ENCODE measurements around the gene CD99L2. TPM values are rescaled to one million over a fixed set of nuclear protein-coding genes. Genes with fewer than 3 reads are reported as not detected.

The CD99L2 gene
- total and polyA plus RNA-seq, 10 donors = 8.2 to 51.8 (median 31.8) TPM

DNA sequence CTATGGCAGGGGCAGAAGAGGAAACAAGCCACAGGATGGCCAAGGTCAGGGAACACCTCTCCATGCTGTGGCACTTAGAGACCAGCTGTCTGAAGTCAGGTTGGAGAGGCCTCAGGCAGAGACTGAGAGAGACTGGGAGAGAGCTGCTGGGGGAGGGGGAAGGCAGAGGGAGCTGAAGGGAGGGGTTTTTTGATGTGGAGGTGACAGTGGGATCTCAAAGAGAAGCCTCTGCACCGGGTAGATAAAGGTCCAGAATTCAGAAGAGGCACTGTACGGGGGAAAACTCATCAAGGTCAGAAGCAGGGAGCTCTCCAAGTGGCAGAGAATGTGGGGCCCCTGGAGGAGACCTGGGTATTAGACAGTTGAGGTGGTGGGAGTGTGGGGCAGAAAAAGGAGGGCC is 43.1 kb upstream of the CD99L2 start:
- intact Hi-C loops (cut with DNase I; ENCODE audit: low total_unique reads) = no loop called here
- DNase-seq = no peak
- H3K27me3 ChIP-seq (replicated peaks in 1 of 7) = no peaks in the 10 kb centered on the region
- H3K4me1 ChIP-seq = no peaks in the 10 kb centered on the region
- H3K36me3 ChIP-seq = no peaks in the 10 kb centered on the region
- TF ChIP-seq POLR2AphosphoS5 (IDR thresholded peaks at IDR 0.05) (no peak), POLR2A (IDR thresholded peaks at IDR 0.05) (no peak)
- TF ChIP-seq, protein P1, sequence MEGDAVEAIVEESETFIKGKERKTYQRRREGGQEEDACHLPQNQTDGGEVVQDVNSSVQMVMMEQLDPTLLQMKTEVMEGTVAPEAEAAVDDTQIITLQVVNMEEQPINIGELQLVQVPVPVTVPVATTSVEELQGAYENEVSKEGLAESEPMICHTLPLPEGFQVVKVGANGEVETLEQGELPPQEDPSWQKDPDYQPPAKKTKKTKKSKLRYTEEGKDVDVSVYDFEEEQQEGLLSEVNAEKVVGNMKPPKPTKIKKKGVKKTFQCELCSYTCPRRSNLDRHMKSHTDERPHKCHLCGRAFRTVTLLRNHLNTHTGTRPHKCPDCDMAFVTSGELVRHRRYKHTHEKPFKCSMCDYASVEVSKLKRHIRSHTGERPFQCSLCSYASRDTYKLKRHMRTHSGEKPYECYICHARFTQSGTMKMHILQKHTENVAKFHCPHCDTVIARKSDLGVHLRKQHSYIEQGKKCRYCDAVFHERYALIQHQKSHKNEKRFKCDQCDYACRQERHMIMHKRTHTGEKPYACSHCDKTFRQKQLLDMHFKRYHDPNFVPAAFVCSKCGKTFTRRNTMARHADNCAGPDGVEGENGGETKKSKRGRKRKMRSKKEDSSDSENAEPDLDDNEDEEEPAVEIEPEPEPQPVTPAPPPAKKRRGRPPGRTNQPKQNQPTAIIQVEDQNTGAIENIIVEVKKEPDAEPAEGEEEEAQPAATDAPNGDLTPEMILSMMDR (IDR thresholded peaks at IDR 0.05 in 8 of 11, conservative IDR thresholded peaks at IDR 0.05 in 3 of 11) = no peak
- peaks cover 0 to 11% (median 0%) of the 10 kb centered on the region in 8 donors for H3K9me3 ChIP-seq
- H3K27ac ChIP-seq = no peak overlapping the region
- WGBS, 5 donors = 33 to 71% (median 53%) methylated on average over 2 of the region's 2 CpGs
- H3K4me3 ChIP-seq = no peak overlapping the region

DNA sequence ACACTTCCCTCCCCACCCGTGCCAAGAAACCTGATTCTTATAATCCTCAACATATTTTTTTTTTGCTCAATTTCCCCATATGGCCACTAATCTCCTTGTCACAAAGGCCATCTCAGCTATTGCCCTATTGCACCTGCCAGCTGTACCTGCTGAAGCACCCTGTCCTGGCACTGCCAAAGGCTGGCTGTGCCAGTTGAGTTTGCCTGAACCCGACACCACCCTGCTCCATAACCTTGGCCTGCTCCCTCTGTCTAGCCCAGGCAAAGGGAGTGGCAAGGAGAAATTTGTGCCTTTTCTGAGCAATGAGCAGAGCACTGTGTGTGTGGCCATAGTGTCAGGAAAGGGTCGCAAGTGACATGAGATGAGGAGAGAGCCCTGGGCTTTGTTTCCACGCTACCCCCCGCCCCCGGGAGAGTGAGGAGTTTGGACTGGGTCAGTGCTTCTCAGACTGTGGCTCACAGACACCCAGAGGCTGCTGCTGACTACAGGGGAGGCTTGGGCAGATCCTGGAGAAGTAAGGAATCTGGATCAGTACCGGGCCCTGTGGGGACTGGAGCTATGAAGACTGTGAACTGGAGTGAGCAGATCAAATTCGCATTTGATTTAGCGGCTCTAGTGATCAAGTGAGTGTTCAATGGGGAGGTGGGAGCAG is 42.5 kb upstream of the CD99L2 start:
- Histone ChIP-seq H3K4me1 (no peaks in the 10 kb centered on the region), H3K4me3 (no peak overlapping the region), H3K27me3 (replicated peaks in 1 of 7) (no peaks in the 10 kb centered on the region), H3K9me3 (peaks cover 0 to 11% (median 0%) of the 10 kb centered on the region in 8 donors), H3K36me3 (no peaks in the 10 kb centered on the region), H3K27ac (no peak overlapping the region)
- DNase-seq = peak; percentile 44
- intact Hi-C loops (cut with DNase I; ENCODE audit: low total_unique reads) = no loop called here
- WGBS, 5 donors = 82 to 89% (median 84%) methylated on average over 3 to 9 of the region's 9 CpGs
- TF ChIP-seq POLR2AphosphoS5 (IDR thresholded peaks at IDR 0.05) (no peak), POLR2A (IDR thresholded peaks at IDR 0.05) (no peak)
- TF ChIP-seq, protein P1 (IDR thresholded peaks at IDR 0.05 in 8 of 11, conservative IDR thresholded peaks at IDR 0.05 in 3 of 11) = no peak

DNA sequence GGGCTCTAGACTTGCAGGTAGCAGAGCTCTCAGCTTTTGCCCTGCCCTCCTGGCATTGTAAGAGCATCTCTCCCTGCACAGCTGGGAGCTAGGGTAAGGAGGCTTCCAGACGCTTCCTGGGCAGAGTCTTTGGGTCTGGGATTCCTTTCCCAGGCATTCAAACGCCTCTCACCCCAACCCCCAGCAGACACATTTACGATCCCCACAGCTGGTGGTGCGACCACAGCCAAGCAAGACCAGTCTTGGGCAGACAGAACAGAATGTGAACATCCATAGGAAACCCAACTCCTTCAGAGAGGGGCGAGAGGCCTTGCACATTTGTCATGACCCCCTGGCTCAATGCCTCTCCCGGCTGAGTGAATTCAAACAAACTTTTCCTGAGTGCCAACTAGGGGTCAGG is 38.1 kb upstream of the CD99L2 start:
- Histone ChIP-seq H3K4me1 (no peaks in the 10 kb centered on the region), H3K27ac (no peak overlapping the region), H3K36me3 (no peaks in the 10 kb centered on the region), H3K4me3 (no peak overlapping the region), H3K27me3 (replicated peaks in 1 of 7) (no peaks in the 10 kb centered on the region), H3K9me3 (peaks cover 0 to 11% (median 0%) of the 10 kb centered on the region in 8 donors)
- no peak for DNase-seq
- TF ChIP-seq POLR2AphosphoS5 (IDR thresholded peaks at IDR 0.05) = no peak
- TF ChIP-seq, protein P1 (IDR thresholded peaks at IDR 0.05 in 8 of 11, conservative IDR thresholded peaks at IDR 0.05 in 3 of 11) = no peak
- TF ChIP-seq POLR2A (IDR thresholded peaks at IDR 0.05) = no peak
- intact Hi-C loops (cut with DNase I; ENCODE audit: low total_unique reads) = no loop called here
- 56 to 72% (median 62%) methylated on average over 6 of the region's 6 CpGs for WGBS, 5 donors

DNA sequence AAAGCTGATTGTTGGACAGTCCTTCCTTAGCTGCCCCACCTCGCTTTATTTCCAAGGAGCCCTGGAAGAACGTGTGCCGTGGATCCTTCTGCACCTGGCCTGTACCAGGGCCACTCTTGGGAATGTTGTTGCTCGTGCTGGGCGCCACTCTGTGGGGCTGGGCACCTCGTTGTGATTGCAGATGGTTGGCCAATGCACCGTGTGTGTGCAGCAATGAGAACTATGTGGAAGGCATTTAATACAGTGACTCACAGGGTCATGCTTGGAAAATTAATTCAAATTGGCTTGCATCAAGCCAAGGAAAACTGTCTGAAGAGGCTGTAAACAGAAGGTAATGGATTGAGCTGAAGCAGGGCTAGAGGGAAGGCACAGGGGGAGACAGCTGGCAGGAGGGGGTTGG is 37.0 kb upstream of the CD99L2 start:
- intact Hi-C loops (cut with DNase I; ENCODE audit: low total_unique reads) = no loop called here
- Histone ChIP-seq H3K27me3 (replicated peaks in 1 of 7) (no peaks in the 10 kb centered on the region), H3K4me1 (no peaks in the 10 kb centered on the region), H3K4me3 (no peak overlapping the region), H3K27ac (no peak overlapping the region), H3K9me3 (peaks cover 0 to 11% (median 0%) of the 10 kb centered on the region in 8 donors), H3K36me3 (no peaks in the 10 kb centered on the region)
- 57 to 83% (median 73%) methylated on average over 7 of the region's 7 CpGs for WGBS, 5 donors
- TF ChIP-seq POLR2AphosphoS5 (IDR thresholded peaks at IDR 0.05) (no peak), POLR2A (IDR thresholded peaks at IDR 0.05) (no peak)
- TF ChIP-seq, protein P1 (IDR thresholded peaks at IDR 0.05 in 8 of 11, conservative IDR thresholded peaks at IDR 0.05 in 3 of 11) = no peak
- DNase-seq = no peak

All from spleen (tissue), 11 donors.